IPS DF 4.7 (cell line): Measurements from ENCODE around the gene RIMKLA.

Experiments used
- DNase-seq: peaks from one replicate; pipeline ENCODE4 v3.0.0-alpha.2; 2013; ENCODE audit warnings: low spot score; ENCODE audit errors: extremely low read depth

RIMKLA gene

GRCh38 chr1:42380586-42381279 is at the start of gene RIMKLA:
Gene RIMKLA, plus strand, starts transcription at chr1:42380792. Its CDS starts 143 bp downstream, at chr1:42380935.
- DNase-seq, result no peak

- no peak for DNase-seq
Measured at GRCh38 chr1:42332877-42333276, 47.7 kb upstream of the RIMKLA start.

GRCh38 chr1:42333662-42334239 is 46.8 kb upstream of the RIMKLA start:
- DNase-seq, result no peak

- DNase-seq, result no peak
Measured at GRCh38 chr1:42334240-42335049, 46.1 kb upstream of the RIMKLA start.

- DNase-seq, result peak; percentile 90
Measured at GRCh38 chr1:42335050-42335808, 45.4 kb upstream of the RIMKLA start, which contains the start of gene FOXJ3. Gene FOXJ3, minus strand, starts transcription at chr1:42335235. Its CDS starts 24,142 bp downstream, at chr1:42311093.

GRCh38 chr1:42335809-42336518 is 44.6 kb upstream of the RIMKLA start:
- DNase-seq, result no peak

- DNase-seq, result no peak
Measured at GRCh38 chr1:42336978-42337377, 43.6 kb upstream of the RIMKLA start.

- DNase-seq, result no peak
Measured at GRCh38 chr1:42340093-42340492, 40.5 kb upstream of the RIMKLA start.

- DNase-seq, result no peak
Measured at GRCh38 chr1:42340901-42341300, 39.7 kb upstream of the RIMKLA start.

- DNase-seq, result no peak
Measured at GRCh38 chr1:42343049-42343448, 37.5 kb upstream of the RIMKLA start.

GRCh38 chr1:42348498-42348897 is 32.1 kb upstream of the RIMKLA start:
- no peak for DNase-seq

- DNase-seq, result no peak
Measured at GRCh38 chr1:42350086-42350485, 30.5 kb upstream of the RIMKLA start.

GRCh38 chr1:42358791-42359190 is 21.8 kb upstream of the RIMKLA start:
- DNase-seq, result no peak

- DNase-seq, result no peak
Measured at GRCh38 chr1:42359466-42359865, 21.1 kb upstream of the RIMKLA start.

GRCh38 chr1:42364089-42364488 is 16.5 kb upstream of the RIMKLA start:
- DNase-seq, result no peak

- DNase-seq, result no peak
Measured at GRCh38 chr1:42364542-42364941, 16.1 kb upstream of the RIMKLA start.

GRCh38 chr1:42365118-42365517 is 15.5 kb upstream of the RIMKLA start:
- no peak for DNase-seq

- DNase-seq, result no peak
Measured at GRCh38 chr1:42368096-42368795, 12.3 kb upstream of the RIMKLA start.

GRCh38 chr1:42369471-42369870 is 11.1 kb upstream of the RIMKLA start:
- no peak for DNase-seq

- no peak for DNase-seq
Measured at GRCh38 chr1:42370876-42371549, 9.6 kb upstream of the RIMKLA start.
